NCI-H524 (cell line): ENCODE data around the gene DPP9.

ENCODE experiments used
- DNase-seq, 2 experiments: peaks; one replicate each; lab custom pipeline; 2025; lab: John Stamatoyannopoulos, UW

DPP9 gene

GRCh38 chr19:4687396-4687795, 36.2 kb downstream of the DPP9 start:
- DNase-seq = no peak

DNA sequence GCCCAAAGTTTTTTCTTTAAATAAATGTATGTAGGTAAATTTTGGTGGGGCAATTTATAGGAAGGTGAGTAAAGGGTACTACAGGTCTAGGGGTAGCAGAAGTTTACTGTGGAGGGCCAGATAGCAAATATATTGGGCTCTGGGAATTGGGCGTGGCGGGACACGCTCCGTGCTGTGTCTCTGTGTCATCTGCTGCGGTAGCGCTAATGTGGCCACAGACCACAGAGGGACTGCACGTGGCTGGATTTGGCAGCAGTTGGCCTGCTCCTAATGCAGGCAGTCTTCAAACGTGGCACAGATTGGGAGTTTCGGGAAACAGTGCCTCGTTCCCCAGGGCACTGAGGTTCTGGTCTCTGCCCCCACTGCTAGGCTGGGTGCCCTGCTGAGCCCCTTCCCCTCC, 36.9 kb downstream of the DPP9 start:
- DNase-seq = no peak

GRCh38 chr19:4684312-4685095, 39.1 kb downstream of the DPP9 start:
- DNase-seq = no peak

GRCh38 chr19:4682417-4683200, 41.0 kb downstream of the DPP9 start:
- no peak for DNase-seq

DNA sequence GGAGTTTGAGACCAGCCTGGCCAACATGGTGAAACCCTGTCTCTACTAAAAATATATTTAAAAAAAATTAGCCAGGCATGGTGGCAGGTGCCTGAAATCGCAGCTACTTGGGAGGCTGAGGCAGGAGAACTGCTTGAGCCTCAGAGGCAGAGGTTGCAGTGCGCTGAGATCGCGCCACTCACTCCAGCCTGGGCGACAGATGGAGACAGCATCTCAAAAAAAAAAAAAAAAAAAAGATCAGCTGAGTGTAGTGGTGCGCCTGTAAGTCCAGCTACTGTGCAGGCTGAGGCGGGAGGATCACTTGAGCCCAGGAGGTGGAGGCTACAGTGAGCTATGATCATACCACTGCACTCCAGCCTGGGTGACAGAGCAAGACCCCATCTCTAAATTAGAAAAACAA, 43.6 kb downstream of the DPP9 start:
- peak in 1 of 2 experiments; percentile 50 for DNase-seq

DNA sequence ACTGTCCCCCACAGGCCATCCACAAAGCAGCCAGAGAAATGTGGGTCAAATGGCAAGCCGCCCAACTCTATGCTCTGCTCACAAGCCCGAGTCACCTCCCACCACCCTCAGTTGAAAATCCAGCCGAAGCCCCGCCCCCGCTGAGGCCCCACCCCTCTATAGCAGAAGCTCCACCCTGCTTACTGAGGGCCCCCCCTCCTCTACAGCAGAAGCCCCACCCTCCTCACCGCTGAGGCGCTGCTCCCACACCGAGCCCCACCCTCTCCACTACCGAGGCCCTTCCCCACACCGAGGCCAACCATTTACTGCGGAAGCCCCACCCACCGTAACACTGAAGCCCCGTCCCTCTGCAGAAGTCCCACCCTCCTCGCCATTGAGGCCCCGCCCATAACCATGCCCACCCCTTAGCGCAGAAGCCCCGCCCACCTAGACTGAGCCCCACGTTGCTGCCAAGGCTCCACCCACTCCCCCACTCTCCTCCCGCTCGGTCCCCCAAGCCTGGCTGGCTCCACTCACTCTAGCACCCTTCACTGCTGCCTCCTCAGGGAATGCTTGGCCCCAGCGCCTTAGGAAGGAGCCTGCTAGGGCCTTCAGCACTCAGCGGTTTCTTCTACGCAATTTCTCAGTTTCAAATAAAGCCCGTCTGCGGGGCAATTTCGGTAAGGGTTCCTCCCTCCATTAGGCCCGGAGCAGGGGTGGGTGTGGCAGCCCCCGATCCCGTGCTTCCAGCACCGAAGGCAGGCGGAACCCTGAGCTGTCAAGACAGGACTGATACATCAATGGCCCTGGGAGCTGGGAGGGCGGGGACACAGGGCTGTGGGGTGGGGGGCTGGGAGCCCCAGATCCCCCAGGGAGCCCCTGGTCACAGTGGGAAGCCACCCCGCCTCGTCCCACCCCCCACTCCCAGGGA, 44.5 kb downstream of the DPP9 start:
- no peak for DNase-seq

DNA sequence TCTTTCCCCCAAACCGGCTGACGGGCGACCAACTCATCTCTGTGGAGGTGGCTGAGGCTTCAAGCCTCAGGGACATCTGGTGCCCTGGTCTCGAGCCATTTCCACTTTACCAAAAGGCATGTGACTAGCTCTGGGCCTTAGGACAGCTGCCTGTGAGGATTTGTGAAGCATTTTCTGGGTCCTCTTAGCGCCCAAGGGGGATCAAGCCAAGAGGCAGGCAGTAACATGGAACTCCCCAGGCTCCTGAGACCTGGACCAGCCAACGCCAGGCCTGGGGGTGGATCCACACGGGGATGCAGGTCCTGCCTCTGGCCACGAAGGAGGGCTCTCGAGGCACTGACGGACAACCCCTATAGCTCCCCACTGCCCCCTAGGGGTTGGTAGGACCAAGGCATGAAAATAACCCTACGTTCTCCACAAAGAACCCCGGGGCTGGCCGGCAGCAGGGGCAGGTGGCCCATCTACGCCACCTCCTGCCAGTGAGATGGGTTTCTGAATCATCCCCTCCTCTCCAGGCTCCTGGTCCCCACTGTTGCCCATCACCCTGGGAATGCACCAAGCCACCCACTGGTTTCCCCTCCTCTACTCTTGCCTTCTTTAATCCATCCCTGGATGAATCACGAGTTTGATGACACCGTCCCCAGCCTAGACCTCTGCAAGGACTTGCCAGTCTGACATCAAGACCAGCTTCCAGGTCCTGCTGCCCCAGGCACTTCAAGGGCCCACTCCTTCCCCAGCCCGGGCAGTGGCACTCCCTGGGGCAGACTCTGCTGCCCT, 46.5 kb downstream of the DPP9 start:
- peak; percentile 89 to 97 for DNase-seq

- DNase-seq = no peak
These were observed 48.3 kb downstream of the DPP9 start for GRCh38 chr19:4675346-4675745.

- DNase-seq = no peak
These were observed 49.9 kb downstream of the DPP9 start for GRCh38 chr19:4673726-4674125.

GRCh38 chr19:4673216-4673615, 50.4 kb downstream of the DPP9 start:
- DNase-seq = no peak

DNA sequence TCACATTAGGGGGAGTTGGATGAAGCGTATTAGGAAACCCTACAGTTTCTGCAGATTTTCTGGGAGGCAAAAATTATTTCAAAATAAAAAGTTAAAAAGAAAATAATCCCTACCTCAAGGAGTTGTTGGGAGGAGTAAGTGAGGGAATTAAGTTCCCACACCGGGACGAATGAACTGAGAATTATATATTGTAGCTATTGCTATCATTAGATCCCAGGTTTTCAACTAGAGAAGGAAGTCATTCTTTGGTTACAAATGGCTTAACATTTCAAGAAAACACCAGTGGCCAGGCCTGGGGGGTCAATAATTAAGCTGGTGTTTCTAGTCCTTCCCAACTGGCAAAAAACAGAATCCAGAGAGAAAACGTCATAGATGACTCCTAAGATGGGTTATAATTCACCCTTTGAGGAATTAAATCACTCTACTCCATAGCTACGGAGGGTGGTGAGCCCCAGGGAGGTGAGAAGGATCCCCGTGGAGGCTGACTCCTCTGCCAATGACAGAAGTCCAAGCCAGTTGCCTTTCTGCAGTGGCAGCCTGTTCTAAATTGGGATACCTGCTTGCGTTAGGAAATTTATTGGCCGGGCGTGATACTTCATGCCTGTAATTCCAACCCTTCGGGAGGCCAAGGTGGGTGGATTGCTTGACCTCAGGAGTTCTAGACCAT, 52.3 kb downstream of the DPP9 start:
- DNase-seq = no peak

GRCh38 chr19:4669723-4670480, 53.7 kb downstream of the DPP9 start, which contains the start of gene MYDGF:
Gene MYDGF (minus strand): TSS chr19:4670342. CDS start chr19:4670334, 8 bp downstream.
- DNase-seq = peak; percentile 56 to 89

- no peak for DNase-seq
These were observed 59.0 kb downstream of the DPP9 start for GRCh38 chr19:4664642-4665041.

DNA sequence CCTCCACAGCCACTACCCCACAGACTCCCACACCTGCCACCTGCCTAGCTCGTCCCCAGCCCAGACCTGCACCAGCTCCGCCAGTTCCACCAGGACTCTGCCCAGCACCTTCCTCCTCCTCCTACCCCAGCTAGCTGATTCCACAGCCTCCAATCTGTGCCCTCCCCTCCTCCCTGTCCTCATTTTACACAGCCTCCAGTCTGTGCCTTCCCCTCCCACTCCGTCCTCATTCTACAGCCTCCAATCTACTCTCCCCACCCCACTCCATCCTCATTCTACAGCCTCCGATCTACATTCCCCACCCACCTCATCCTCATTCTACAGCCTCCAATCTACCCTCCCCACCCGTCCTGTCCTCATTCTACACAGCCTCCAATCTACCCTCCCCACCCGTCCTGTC, 60.8 kb downstream of the DPP9 start:
- DNase-seq = no peak

DNA sequence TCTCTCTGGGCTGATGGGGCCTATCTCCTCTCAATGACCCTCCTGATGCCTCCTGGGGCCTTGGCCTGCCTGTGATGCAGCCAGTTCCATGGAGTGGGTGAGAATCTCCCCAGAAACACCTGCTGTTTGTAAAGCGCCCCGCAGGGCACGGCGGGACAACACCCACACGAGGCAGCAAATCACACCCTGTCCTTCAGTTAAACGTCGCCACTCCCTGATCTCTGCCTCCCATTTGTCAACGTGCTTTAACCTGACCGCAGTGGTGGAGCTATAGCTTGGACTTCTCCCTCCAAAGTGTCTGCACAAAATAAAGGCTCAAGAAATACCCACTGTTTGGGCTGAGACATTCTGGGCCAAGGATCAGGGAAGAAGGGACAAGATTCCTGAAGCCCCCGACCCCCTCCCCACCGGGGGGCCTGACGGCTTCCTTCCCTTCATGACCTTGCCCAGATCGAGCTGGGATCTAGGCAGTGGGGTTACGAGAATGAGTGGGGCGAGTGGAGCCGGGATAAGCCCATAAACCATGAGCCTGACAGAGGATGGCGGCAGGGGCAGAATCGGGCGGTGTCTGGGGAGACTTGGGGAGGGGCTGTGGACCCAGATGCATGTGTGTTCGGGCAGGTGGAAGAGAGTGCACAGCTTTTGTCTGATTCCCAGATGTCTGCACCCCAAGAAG, 61.5 kb downstream of the DPP9 start:
- no peak for DNase-seq

- DNase-seq = no peak
These were observed 62.6 kb downstream of the DPP9 start for GRCh38 chr19:4660993-4661392.

DNA sequence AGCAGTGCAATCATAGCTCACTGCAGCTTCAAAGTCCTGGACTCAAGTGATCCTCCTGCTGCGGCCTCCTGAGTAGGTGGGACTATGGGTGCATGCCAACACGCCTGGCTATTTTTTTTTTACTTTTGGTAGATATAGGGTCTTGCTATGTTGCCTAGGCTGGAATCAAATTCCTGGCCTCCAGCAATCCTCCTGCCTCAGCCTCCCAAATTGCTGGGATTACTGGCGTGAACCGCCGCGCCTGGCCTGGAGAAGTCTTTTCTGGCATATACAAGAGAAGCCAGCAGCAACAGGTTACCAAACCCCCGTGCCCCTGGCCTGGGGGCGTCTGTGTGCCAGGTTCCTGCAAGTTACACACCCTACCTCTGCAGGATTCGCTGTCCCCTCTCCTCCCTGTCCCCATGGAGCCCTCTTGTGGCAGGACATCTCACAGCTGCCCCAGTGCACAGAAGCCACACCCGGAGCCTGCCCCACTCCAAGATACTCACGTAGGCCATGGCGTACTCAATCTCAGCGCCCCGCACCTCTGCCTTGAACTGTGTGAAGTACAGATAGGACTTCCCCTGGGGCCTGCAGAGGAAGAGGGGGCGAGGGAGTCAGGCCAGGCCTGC, 63.4 kb downstream of the DPP9 start:
- peak in 1 of 2 experiments; percentile 76 for DNase-seq

GRCh38 chr19:4657835-4658234, 65.8 kb downstream of the DPP9 start:
- DNase-seq = no peak

- no peak for DNase-seq
These were observed 66.4 kb downstream of the DPP9 start for GRCh38 chr19:4657262-4657661.
